Measurements from ENCODE around the gene LEAP2. TPM values are rescaled to one million over a fixed set of nuclear protein-coding genes. Genes with fewer than 3 reads are reported as not detected.

LEAP2 gene
- total and polyA plus RNA-seq, 2 of the 4 experiments (the other 2 are of a cell fraction), result under 0.01 to 0.36 TPM

GRCh38 chr5:132889501-132889900 lies 16.0 kb downstream of the LEAP2 start:
- POLR2A ChIA-PET (ENCODE audit: unreplicated experiment), result interaction anchor here (0.7 kb wide), 1 partner anchor 422 kb away, joined by 3 read pairs; no protein-coding TSS in a partner anchor

More at GRCh38 chr5:132889501-132889900, 16.0 kb downstream of the LEAP2 start:
- Histone ChIP-seq H2AK9ac (replicated peaks; ENCODE audit: low read depth, low read length, poor library complexity) (no peak overlapping the region), H3K14ac (replicated peaks; ENCODE audit: low read depth, low read length) (no peak overlapping the region), H2BK20ac (ENCODE audit: low read depth, low read length) (no peak overlapping the region), H3K9ac (ENCODE audit: low read depth, low read length) (no peak overlapping the region), H2BK5ac (ENCODE audit: low read depth, low read length, poor library complexity, severe bottlenecking) (no peak overlapping the region), H3K27ac (ENCODE audit: insufficient read depth, low read length) (no peak overlapping the region), H4K5ac (ENCODE audit: low read depth, low read length) (no peak overlapping the region), H3K27me3 (ENCODE audit: control insufficient read depth, insufficient read depth, low read length) (no peaks in the 10 kb centered on the region), H3K4me1 (ENCODE audit: control insufficient read depth, insufficient read depth, low read length) (0 out of 2 replicates have a peak, but pooled peaks cover 2% of the 10 kb centered on the region), H4K8ac (ENCODE audit: low read depth in 2 of 2, low read length in 2 of 2) (no peak overlapping the region), H2BK120ac (ENCODE audit: low read depth, low read length) (no peak overlapping the region), H3K23ac (ENCODE audit: low read depth, low read length) (no peak overlapping the region), H3K9me3 (ENCODE audit: control insufficient read depth, insufficient read depth, low read length) (no peaks in the 10 kb centered on the region), H3K4ac (ENCODE audit: low read depth, low read length) (no peak overlapping the region), H3K36me3 (ENCODE audit: control insufficient read depth, insufficient read depth, low read length) (peaks cover 41% of the 10 kb centered on the region), H3K18ac (ENCODE audit: low read depth, low read length) (no peak overlapping the region), H2AFZ (replicated peaks; ENCODE audit: low read length, poor library complexity) (no peak overlapping the region), H3K56ac (ENCODE audit: extremely low read depth, insufficient read depth, low read length) (no peak overlapping the region), H4K20me1 (ENCODE audit: insufficient read depth, low read length) (no peaks in the 10 kb centered on the region; the same call in 1 of the 2 replicates), H3K9me1 (ENCODE audit: insufficient read depth, low read length) (no peaks in the 10 kb centered on the region; the same call in 1 of the 2 replicates), H3K4me3 (ENCODE audit: insufficient read depth, low read depth, low read length) (no peak overlapping the region), H2AK5ac (ENCODE audit: low read depth, low read length) (no peak overlapping the region), H4K91ac (ENCODE audit: insufficient read depth, low read depth, low read length) (no peak overlapping the region), H3K79me1 (ENCODE audit: low read depth in 1 of 2, low read length in 2 of 2) (peaks cover 20 to 27% of the 10 kb centered on the region in 2 experiments), H3K4me2 (ENCODE audit: low read depth, low read length) (no peak overlapping the region), H2BK15ac (ENCODE audit: low read depth, low read length) (no peak overlapping the region)
- TF ChIP-seq MAZ (IDR thresholded peaks at IDR 0.05; ENCODE audit: borderline replicate concordance, low read depth, low read length) (no peak), RFX5 (IDR thresholded peaks at IDR 0.05; ENCODE audit: low read depth, low read length) (no peak), CEBPB (IDR thresholded peaks at IDR 0.05; ENCODE audit: low read depth, low read length) (no peak), RAD21 (IDR thresholded peaks at IDR 0.05; ENCODE audit: low read length) (no peak), BHLHE40 (IDR thresholded peaks at IDR 0.05; ENCODE audit: low read depth, low read length) (no peak), MXI1 (IDR thresholded peaks at IDR 0.05; ENCODE audit: borderline replicate concordance, low read depth, low read length) (no peak), MAFK (IDR thresholded peaks at IDR 0.05; ENCODE audit: low read depth, low read length) (no peak), POLR2A (IDR thresholded peaks at IDR 0.05; ENCODE audit: low read depth, low read length) (no peak), CHD1 (IDR thresholded peaks at IDR 0.05; ENCODE audit: low read depth, low read length) (no peak), FOS (IDR thresholded peaks at IDR 0.05; ENCODE audit: low read depth, low read length) (no peak), CTCF (conservative IDR thresholded peaks at IDR 0.05; ENCODE audit: low read depth, low read length) (no peak)
- TF ChIP-seq, protein P1, sequence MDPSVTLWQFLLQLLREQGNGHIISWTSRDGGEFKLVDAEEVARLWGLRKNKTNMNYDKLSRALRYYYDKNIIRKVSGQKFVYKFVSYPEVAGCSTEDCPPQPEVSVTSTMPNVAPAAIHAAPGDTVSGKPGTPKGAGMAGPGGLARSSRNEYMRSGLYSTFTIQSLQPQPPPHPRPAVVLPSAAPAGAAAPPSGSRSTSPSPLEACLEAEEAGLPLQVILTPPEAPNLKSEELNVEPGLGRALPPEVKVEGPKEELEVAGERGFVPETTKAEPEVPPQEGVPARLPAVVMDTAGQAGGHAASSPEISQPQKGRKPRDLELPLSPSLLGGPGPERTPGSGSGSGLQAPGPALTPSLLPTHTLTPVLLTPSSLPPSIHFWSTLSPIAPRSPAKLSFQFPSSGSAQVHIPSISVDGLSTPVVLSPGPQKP (IDR thresholded peaks at IDR 0.05; ENCODE audit: borderline replicate concordance, low read depth, low read length), result no peak
- TF ChIP-seq, protein P2, sequence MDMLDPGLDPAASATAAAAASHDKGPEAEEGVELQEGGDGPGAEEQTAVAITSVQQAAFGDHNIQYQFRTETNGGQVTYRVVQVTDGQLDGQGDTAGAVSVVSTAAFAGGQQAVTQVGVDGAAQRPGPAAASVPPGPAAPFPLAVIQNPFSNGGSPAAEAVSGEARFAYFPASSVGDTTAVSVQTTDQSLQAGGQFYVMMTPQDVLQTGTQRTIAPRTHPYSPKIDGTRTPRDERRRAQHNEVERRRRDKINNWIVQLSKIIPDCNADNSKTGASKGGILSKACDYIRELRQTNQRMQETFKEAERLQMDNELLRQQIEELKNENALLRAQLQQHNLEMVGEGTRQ (IDR thresholded peaks at IDR 0.05; ENCODE audit: low read depth, low read length), result no peak
- dilution Hi-C loops (cut with HindIII; ENCODE audit: low sequenced_read_pairs, unreplicated experiment), result no loop called here
- in situ Hi-C loops (cut with MboI; ENCODE audit: low sequenced_read_pairs), result no loop called here
- DNase-seq, result no peak
- intact Hi-C loops (cut with micrococcal nuclease), result no loop called here
- no TSS peak for BruUV-seq (replicated peaks)
- no peak for ATAC-seq (ENCODE audit: low read depth)
- CTCF ChIA-PET, result no interaction called here
